HG03175 (cell line): ENCODE measurements around the gene SEC24A.
"Not testable (repeated sequence)": the region's sequence is repeated elsewhere in the genome, so short reads cannot be mapped to it uniquely, and the experiment has no call there.

Experiments
- ATAC-seq: cut with Tn5 transposase; IDR thresholded peaks from one replicate; pipeline ENCODE4 v1.9.1; 2021; ENCODE audit warnings: mild to moderate bottlenecking, moderate library complexity; ENCODE audit not compliant: unreplicated experiment

The SEC24A gene

DNA sequence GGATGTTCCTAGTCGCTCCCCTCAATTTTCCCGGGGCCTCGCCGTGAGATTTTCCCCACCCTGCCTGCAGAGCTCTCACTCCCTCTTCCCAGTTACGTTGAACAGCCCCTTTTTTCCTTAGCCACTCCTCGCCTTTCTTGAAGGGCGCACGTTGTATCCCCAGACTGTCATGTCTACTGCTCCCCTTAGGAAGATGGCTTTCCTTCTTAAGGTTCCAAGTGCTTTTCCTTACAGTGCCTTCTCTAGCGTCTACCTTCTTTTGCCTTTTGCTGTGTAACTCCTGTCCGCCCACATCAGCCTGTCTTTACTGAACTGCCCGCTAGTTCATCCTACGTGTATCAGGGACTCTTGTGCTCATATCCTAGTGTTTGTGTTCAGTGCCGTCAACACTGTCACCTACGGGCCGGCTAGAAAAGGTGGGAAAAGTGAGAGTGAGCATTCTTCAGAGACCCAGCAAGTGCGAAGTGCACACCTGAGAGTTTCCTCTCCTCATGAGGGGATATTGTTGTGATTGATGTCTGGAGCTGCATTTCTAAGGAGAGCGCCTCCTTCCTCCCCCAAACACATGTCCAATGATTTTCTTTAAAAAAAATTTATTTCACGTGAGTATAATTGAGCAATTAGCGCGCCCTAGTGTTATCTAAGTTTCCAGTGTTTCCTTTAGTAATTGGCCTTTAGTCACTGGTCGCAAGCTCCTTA lies 90.5 kb downstream of the SEC24A start:
- no peak for ATAC-seq

DNA sequence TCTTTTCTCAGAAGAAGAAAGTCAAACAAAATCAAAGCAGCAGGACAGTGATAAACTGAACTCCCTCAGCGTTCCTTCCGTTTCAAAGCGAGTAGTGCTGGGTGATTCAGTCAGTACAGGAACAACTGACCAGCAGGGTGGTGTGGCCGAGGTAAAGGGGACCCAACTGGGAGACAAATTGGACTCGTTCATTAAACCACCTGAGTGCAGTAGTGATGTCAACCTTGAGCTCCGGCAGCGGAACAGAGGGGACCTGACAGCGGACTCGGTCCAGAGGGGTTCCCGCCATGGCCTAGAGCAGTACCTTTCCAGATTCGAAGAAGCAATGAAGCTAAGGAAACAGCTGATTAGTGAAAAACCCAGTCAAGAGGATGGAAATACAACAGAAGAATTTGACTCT lies 92.5 kb downstream of the SEC24A start:
- no peak for ATAC-seq

GRCh38 chr5:134742134-134742533 lies 93.5 kb downstream of the SEC24A start:
- no peak for ATAC-seq

DNA sequence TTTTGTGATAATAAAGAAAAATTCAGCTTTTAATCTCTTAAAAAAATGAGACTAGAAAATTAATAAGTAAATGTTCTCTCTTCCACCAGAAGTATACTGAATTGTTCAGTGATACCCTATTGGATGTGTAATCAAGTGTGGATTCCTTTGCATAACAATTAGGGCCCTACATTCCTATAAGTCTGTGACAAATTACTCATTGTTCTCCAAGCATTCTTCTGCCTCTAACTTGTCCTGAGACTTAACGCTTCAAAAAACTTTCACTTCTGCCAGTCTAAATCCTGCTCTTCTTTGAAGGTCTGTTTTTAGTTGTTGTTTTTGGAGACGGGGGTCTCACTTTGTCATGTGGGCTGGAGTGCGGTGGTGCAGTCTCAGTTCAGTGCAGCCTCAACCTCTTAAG lies 100.8 kb downstream of the SEC24A start:
- no peak for ATAC-seq

GRCh38 chr5:134758176-134758503 lies 109.6 kb downstream of the SEC24A start:
- ATAC-seq: no peak

DNA sequence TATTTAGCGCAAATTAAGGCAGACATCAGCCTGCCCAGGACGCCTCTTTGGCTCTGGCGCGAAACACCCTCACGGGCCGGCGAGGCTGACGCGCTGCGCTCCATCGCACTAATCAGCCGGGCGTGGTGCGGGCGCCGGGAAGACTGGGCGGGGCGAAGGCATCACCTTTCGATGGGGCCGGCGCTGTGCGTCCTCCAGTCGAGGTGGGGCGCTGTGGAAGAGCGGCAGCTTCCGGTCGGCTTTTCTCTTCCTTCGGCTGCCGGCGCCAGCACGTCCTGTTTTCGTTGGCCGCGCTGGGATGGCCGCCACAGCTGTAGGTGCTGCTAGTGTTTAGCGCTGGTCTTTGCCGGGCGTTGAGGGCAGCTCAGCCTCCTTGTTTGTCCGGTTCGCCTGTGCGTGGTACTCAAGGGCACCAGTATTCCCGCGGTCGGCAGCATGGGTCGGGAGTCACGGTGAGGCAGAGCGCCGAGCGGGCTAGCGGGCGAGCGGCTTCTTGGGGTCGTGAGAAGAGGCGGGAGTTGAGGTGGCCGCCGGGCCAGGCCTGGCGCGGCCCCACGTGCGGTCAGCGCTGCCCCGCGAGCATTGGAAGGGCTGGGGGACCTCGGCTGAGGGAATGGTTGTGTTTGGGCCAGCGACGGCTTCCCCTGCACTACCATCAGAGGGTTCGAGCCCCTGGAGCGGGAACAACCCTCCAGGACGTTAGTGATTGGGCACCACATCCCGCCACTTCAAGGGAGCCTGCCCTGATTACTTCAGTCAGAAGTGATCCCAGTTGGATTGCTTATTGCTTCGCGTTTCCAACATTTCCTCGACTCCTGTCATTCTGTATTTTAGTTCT lies 110.1 kb downstream of the SEC24A start, which contains the start of gene DDX46:
Gene DDX46 (plus strand): TSS at position 276 of the 838 bp plus-strand sequence. CDS start 160 bp downstream, at position 436.
- ATAC-seq: peak; percentile 98

DNA sequence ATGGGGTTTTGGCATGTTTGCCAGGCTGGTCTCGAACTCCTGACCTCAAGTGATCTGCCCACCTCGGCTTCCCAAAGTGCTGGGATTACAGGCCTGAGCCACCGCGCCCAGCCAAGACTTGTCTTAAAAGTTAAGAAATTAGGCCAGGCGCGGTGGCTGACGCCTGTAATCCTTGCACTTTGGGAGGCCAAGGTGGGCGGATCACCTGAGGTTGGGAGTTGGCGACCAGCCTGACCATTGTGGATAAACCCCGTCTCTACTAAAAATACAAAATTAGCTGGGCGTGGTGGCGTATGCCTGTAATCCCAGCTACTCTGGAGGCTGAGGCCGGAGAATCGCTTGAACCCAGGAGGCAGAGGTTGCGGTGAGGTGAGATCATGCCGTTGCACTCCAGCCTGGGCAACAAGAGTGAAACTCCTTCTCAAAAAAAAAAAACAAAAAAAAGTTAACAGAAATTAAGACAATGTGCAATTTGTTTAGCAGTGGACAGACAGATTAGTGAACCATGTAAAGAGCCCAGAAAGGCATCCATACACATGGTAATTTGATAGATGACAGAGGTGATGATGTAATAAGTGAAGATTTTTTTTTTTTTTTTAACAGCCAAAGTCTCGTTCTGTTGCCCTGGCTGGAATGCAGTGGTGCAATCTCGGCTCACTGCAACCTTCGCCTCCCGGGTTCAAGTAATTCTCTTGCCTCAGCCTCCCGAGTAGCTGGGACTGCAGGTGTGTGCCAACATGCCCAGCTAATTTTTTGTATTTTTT lies 119.1 kb downstream of the SEC24A start:
- not testable (repeated sequence) for ATAC-seq

DNA sequence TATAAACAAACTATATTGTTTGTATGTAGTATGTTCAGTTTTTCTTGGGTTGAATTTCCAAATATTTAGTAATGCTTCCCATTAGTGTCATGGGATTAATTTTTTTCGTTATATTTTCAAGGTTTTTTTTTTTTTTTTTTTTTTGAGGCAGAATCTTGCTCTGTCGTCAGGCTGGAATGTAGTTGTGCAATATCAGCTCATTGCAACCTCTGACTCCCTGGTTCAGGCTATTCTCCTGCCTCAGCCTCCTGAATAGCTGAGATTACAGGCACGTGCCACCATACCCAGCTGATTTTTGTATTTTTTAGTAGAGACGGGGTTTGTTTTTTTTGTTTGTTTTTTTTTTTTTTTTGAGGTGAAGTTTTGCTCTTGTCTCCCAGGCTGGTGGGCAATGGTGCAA lies 120.6 kb downstream of the SEC24A start:
- no peak for ATAC-seq

GRCh38 chr5:134772461-134773125 lies 124.0 kb downstream of the SEC24A start:
- no peak for ATAC-seq

DNA sequence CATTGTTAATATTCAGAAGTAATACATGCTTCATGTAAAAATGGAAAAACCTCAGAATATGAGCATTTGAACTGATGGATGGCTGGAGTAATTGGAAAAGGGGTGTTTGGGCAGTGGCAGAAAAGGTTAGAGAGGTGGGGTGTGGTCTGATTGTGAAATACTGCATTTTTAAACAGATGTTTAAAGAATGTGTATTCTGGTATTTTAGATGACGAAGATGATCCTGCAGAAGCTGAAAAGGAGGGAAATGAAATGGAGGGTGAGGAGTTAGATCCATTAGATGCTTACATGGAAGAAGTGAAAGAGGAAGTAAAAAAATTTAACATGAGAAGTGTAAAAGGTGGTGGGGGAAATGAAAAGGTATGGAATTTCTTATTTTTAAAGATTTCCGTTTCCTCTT lies 128.8 kb downstream of the SEC24A start:
- ATAC-seq: no peak
